EL (cell line): ENCODE data around the gene TTLL6.
"Not testable (repeated sequence)": the region's sequence is repeated elsewhere in the genome, so short reads cannot be mapped to it uniquely, and the experiment has no call there.

Experiments
- DNase-seq: peaks from one replicate; pipeline ENCODE4 v3.0.0-alpha.2; 2016

TTLL6 gene

DNA sequence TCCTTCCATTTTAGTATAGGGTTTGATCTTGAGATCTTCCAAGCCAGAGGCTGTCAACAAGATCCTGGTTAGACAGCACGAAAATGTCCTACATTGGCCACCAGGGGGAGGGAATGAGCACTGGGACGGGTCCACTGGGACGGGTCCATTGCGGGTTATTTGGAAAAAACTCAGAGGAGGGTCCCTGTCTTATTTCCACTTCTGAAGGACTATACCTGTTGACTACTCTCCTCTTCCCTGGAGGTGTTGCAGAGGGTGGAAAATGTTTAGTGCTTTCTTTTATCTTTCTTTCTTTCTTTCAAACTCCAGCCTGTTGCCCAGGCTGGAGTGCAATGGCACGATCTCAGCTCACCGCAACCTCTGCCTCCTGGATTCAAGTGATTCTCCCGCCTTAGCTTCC is 2.5 kb downstream of the TTLL6 start:
- DNase-seq, result peak; percentile 59

DNA sequence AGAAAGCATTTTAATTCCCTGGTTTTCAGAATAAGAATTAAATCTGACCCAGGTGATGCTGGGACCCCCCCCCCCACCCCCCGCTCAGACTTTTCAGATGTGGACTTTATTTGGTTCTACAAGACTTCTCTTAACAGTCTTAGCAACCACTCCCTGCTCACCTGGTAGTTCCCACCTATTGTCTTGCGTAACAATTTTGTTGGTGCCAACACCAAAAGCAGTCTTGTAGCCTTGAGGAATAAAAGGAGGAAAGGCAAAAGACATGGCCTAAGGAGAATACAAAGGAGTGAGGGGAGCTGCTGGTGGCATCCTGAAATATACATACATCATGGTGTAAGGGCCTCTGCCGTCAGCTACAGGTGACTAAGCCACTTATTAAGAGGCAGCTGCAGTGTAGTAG is 5.0 kb downstream of the TTLL6 start:
- no peak for DNase-seq

DNA sequence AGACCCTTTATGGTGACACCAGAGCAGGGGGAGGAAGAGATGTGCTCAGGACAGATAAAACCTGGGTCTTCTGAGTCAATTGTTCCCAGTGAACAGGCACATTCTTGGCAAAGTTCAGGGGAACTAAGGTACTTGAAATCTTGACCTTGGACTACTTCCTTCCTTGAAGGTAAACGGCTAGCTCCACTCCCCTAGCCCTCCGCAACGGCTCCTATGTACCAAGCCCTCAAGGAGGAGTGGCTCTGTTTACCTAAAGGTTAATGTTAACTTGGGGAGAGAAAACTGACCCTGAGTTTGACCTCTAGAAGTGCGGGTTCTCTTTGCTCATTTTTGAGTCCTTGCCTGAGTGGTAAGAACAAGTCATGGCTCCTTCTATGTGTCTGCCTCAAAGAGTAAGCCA is 7.8 kb downstream of the TTLL6 start:
- DNase-seq, result no peak

DNA sequence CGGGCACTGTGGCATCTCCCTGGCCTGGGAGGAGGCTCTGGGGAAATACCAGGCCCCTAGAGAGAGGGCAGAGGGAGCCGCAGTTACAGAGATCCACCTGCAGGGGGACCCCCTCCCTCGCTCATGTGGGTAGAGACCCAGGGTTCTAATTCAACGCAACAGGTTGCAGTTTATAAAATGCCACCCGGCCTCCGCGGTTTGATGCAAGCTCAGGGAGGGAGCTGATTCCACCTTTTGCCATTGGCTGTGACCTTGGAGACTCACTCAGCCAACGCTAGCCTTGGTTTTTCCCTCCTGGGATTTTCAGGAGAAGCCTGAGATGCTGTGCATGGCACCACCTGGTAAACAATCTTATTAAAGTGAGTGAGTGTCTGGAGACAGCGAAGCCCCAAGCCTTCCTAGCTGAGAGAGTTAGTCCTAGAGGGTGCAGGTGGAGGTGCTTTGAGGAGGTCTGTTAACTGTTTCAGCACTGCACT is 12.1 kb downstream of the TTLL6 start:
- DNase-seq, result peak; percentile 69

DNA sequence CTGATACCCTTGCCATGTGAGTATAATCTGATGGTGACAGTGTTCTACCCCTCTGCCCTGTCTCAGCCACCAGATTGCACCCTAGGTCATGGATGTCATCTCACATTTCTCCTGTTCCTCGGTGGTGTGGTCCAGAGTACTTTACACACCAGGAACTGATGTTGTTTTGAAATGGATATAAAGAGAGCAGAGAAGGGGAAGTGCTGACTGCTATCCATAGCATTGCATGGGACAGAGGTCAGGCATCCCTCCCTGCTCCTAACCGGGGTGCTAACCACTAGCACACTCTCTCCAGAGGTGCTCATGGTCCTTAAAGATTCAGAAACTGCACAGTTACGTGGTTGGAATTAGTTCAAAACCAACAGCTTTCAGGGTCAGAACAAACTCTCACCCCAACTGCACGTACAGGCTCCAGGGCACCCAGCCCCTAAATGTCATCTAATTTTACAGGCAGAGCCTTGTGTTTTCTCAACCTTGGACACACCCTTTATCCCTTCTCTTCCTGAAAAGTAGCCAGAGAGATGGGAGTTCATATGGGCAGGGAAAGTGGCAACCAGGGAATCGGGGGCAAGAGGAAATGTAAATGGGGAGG is 16.3 kb downstream of the TTLL6 start:
- no peak for DNase-seq

DNA sequence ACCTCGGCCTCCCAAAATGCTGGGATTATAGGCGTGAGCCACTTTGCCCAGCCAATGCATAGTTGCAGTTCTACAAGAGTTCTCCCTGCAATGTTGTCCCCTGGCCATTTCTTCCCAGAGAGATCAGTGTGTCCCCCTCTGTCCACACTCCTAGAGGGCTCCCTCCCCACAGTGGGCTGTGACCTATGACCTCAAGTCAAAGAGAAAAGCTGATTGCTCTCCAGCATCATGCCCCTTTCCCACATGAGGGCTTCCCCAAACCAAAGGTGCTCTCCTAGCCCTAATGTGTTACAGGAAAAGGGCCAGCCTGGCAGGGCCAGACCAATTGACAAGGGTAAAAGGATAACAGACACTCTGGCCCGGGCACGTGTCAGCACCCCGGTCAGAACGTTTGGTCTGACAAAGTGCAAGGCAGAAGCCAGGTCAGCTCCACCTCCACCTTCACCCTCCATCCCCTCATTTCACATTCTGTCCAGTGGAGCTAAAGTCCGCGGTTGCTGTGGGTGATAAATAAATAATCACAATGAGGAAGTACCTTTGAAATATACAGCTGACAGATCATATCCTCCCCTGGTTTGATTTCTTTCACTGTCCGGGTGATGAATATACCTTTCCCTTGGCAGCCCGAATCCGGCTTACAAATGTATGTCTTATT is 17.8 kb downstream of the TTLL6 start:
- no peak for DNase-seq

DNA sequence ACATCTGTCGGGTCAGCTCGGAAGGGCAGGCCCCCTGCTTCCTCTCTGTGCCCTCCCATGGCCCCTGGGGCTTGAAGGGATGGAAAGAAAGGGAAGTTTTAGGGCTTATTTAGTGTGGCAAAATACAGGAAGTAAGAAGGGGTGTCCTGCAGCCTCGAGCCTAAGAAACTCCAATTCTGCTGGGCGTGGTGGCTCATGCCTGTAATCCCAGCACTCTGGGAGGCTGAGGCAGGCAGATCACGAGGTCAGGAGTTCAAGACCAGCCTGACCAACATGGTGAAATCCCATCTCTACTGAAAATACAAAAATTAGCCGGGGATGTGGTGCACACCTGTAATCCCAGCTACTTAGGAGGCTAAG is 20.9 kb downstream of the TTLL6 start:
- not testable (repeated sequence) for DNase-seq

DNA sequence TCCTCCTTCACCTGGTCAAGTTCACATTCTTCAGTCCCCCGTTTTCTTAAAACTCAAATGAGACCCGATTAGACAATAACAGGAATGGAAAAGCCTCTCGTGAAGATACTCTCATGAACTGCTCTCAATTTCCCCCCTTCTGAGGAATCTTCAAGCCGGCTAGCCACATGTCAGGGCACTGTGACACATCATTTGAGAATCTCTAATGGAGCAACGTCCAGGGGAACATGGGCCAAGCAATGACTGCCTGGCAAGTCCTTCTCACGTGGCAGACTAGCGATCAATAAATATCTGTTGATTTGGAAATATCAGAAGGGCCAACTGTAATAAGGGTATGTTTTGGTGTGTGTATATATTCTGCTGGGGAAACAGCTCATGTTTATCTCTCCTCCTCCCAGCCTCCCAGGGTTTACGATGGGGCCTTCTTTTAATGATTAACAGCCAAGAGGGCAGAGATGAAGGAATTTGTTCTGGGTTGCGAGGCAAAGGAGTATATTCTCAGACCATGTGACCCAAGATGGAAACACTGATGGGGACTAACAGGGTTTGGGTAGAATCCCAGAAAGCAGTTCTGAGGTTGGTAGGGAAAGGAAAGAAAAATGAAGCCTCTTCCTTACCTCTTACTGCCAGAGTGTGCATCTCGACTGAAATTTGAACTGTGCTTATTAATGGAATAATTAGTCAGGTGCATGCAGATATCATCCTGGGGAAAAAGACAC is 21.4 kb downstream of the TTLL6 start:
- peak; percentile 87 for DNase-seq

DNA sequence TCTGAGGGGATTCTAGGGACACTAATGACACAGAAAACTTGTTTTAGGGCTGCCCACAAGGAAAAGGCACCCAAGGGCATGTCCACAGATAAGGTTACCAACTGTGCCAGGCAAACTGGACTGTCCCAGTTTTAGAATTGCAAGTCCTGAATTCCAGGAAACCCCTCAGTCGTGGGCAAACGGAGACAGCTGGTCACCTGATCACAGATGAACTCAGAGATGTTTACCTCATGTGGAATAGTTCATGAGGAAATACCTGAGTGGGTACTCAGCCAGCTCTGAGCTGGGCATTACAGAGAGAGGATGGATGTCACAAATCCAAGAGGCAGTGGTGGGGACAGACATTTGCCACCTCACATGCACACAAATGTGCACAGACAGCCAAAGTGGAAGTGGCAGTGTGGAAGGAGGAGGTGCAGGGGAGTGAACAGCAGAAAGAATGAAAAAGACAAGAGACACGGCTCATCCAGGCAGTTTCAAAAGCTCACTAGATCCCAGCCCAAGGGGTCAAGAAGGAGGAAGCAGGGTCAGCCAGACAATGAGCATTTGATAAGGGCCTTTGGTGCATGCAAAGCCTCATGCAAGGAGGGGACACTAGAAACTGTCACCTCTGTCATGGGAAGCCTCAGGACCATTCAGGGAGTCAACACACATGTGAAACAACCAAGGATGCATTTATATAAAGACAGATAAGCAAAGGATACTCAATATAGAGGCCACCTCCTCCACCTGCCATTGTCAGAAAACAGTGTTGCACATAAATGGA is 24.8 kb downstream of the TTLL6 start:
- DNase-seq, result no peak

DNA sequence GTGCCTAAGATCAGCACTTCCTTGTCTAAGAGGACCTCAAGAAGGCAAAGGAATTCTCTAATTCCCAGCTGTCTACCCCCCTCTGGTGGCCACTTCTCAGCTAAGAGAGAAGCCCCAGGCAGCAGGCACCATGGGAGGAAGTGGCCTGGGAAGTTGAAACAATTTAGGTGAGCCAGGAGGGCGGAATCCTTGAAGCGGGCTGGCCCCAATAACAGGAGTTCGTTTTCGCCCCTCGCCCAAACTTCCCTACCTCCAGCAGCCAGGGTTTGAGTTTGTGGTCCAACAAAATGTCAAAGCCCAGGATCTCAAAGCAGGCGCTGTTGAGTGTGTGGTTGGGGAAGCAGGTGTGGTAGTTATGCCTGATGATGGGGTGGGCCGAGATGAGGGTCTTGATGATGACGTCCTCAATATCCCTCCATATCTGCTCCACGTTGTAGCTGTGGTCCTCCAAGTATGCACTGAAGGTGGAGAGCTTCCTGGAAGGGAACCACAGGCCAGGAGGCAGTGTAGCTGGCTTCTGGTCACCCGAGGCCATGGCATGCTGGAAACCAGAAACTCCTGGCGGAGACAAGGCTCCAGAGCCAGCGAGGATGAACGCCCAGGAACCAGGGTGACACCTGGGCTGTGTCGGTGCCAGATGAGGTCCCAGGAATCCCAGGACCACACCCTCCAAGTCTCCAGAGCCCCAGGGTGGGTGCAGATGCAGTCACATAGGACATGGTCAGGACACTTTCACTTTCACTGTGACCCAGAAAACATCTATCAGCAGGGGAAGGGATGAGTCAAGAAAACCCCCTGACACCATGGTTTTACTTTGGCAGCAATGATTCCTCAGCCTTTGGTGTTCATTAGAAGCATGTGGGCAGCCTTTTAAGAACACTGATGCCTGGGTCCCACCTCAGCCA is 25.6 kb downstream of the TTLL6 start:
- peak; percentile 88 for DNase-seq

DNA sequence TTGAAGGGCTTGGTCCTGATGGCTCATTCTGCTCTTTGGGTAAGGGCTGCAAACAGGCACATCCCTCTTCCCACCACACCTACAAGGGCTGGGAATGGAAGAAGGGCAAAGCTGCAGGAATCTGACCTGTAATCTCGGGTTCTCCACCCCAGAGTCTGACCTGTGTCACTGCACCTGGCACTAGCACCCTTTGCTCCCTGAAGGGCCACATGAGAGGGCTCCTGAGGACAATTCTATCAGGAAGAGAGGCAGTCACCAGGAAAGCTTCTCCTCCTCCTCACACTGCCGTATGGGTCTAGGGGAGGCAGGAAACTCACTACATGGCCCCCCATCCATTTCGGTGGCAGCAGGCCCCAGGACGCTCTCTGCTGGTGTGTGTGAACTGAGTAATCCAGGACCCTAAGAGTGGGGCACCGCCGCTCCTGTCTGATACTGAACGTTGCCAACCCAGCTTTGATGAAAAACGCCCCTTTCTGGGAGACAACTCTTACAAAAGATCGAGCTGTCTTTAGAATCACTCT is 26.4 kb downstream of the TTLL6 start:
- DNase-seq, result no peak

DNA sequence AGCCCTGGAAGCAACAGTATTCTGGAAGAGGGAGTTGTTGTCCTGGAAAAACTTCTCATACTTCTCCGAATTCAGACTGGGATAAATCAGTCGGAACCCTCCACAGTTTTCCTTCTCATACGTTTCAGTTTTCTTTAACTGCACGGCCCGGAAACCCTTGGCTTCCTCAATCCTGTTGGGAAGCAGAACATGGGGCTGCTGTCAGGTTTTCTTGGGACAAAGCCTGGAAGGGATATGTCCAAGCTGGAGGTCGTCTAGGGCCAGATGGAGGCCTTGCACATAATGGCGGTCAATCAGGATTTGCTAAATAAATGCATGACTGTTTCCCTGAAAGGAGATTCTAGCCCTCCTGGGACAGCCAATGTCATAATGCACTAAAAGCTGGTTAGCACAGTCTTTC is 29.2 kb downstream of the TTLL6 start:
- no peak for DNase-seq

DNA sequence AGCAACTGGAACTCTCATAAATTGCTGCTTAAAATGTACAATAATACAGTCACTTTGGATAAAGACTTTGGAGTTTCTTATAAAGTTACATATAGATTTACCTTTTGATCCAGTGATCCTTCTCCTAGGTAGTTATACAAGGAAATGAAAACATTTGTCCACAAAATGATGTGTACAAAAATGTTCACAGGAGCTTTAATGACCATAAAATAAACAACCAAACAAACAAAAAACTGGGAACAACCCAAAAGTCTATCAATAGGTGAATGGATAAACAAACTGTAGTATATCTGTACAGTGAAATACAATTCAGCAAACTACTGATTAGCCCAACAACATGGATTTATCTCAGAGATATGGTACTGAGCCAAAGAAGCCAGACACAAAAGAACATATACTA is 37.6 kb downstream of the TTLL6 start:
- DNase-seq, result no peak

DNA sequence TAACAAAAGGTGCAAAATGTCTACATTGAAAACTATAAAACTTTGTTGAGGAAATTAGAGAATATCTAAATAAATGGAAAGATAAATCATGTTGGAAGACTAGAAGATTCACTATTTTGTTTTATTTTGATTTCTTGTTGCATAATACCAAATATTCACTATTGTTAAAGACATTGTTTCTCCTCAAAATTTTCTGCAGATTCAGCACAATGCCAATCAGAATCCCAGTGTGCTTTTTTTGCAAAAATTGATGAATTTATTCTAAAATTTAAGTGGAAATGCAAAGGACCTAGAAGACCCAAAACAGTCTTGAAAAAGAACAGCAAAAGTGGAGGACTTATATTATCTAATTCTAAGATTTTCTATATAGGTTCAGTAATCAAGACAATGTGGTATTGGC is 40.4 kb downstream of the TTLL6 start:
- no peak for DNase-seq

DNA sequence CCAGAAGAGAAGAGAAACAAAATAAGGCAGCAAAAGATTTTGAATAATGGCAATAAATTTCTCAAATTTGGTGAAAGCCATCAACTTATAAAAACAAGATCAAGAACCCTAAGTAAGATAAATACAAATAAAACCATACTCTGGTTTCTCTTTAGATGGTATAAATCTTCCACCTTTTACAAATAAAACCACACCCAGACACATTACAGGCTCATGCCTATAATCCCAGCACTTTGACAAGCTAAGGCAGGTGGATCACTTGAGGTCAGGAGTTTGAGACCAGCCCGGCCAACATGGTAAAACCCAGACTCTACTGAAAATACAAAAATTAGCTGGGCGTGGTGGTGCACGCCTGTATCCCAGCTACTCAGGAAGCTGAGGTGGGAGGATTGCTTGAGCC is 43.8 kb downstream of the TTLL6 start:
- no peak for DNase-seq

DNA sequence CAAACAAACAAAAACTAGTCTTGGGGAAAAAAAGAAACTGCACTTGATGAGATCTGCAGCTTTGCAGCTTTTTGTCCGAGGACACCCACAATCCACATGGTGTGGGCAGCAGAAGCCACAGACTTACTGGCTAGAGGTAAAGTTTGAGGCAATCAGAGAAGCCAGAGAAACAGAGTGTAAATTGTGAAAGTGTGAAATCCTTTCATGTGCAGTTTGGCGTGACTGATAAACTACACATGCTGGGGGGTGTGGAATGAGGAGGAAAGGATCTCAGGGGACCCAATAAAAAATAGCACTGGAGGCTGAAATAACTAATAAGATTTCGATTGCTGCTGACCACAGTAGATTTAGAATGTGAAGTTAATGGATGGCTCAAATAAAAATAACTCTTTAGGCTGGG is 46.1 kb downstream of the TTLL6 start:
- no peak for DNase-seq

DNA sequence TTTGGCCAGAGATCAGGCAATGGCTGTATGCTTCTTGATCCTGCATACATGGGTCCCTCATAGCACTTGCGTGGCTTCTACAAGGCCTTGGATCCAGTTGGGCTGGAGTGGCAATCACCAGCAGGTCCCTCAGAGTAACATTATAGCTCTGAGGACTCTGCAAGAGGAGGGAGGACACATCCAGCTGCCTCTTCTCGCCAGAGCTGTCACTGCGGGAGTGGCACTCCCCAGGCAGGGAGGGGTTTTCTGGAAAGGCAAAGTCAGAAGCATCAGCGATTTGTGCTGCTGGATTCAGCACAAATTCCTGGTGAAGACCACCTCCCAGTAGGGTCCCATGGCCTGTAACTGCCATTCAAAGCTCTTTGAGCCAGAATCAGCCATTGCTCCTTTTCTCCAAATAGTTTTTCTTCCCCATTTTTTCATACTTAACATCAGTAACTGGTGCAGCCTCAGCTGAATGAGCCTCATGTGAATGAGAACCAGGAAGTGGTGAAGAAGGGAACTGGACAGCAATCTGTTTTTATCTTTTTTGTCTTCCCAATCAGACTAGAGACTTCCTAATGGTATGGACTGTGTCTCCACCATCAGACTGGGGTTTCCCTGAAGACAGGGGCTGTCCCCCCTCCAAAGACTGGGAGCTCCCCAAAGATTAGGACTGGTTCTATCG is 47.9 kb downstream of the TTLL6 start:
- DNase-seq, result no peak

DNA sequence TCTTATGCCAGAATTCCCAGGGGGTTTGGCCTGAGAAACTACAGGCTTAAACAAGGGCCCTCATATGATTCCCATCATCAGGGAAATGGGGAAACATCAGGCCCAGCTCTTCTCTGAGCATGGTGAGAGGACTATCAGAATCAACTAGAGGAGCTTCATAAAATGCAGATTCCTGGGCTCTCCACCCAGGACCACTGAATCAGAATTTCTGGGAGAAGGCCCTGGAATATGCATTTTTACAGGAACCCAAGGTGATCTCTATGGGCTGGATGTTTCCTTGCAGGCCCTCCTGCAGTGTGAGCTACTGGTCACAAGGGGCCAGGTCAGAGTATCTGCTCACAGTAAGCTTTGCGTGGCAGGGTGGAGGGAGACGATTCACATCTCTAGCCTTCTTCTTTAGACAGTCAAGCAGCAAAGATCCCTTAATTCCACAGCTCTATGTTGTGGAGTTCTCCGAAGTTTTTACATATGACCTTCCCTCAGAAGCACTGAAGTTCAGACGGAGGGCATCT is 49.7 kb downstream of the TTLL6 start:
- DNase-seq, result no peak

DNA sequence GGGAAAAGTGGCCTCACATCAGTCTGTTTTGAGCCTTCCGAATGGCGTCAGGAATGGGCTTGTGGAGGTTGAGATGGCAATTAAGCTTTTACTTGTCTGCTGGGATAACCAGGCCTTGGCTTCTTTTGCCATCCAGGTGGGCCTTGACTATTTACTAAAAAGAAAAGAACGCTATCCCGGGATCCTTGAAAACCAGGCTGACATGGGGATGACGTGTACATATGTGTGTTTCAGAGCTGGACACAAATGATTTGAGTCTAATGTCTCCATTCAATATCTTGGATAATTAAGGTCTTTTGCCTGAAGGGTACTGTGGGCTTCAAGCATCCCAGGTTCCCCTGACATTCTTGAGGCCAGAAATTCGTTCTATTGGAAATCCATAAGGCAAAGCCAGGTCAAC is 55.9 kb downstream of the TTLL6 start:
- no peak for DNase-seq

DNA sequence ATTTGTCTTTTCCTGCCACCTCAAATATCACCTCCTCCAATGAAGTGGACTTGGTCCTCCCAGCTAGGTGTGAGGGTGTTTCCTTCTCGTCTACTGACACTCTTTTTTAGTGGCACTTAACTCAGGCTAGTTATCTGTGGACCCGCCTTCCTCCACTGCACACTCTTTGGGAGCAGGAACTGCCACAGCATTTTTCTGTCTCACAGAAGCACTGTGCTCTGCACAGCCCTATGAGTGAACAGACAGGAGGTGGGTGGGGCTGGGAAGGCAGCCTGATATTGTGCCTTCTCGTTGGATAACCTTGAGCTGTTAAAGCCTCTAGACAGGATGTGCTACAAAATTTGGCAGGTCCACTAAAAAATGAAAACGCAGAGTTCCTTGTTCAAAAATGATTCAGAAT is 56.6 kb downstream of the TTLL6 start:
- no peak for DNase-seq

DNA sequence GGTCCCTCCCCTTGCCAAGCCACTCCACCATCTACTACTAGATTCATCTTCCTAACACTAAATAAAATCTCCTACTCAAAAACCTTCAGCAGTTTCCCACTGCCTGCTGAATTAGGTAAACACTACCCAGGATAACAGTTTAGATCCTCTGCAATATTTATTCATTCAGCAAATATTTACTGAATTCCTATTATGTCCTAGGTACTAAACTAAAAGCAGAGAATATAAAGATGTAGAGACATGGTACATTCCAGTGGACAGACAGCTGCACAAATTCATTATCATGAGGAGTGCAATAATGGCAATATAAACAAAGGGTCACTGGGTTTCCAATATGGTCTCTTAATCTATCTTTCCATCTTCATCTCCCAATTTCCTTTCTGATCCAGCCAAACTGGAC is 57.7 kb downstream of the TTLL6 start:
- no peak for DNase-seq
